Medulla oblongata (tissue), 1 donor: ENCODE measurements around the gene SOX12.

Source experiments
- DNase-seq: peaks from one replicate; pipeline ENCODE4 v3.0.0-alpha.2; 2015; ENCODE audit errors: extremely low spot score

SOX12 gene

DNA sequence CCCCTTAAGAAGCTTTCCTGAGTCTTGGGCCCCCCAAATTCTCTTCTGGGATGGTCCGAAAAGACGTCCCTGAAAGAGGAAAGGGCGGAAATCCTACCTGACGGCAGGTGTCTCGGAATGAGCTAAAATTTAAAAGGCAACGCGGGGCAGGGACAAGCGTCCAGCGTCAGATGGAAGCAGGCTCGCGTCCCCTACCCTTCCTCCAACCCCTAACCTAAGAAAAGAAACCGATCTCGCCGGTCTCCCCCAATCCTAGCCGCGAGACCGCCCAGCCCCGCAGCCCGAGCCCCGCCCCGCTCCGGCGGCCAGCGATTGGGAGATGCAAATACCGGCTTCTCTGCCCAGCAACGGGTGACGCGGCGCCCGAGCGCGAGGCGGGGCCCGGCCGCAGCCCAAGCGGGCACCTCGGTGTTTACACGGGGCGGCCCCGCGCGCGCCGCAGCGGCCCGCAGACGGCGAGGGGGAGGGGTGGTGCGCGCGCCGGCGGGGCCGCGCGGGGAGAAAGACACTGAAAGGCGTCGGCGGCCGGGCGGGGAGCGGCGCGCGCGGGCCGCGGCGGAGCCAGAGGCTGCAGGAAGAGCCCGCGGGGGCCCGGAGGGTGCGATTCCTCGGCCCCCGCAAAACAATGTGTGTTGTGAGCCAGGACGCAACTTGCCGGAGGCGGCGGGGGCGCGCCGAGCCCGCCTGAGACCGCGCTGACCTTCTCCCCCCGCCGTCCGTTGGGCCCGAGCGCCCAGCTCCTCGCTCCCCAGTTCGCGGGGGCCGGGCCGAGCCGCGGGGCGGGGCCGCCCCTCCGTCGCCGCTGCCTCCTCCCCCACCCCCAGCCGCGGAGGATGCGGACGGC is at the start of gene SOX12:
Gene SOX12 (plus strand): TSS at position 508 of the 844 bp plus-strand sequence. CDS start 373 bp downstream, outside the sequence.
- DNase-seq = peak; percentile 97

DNA sequence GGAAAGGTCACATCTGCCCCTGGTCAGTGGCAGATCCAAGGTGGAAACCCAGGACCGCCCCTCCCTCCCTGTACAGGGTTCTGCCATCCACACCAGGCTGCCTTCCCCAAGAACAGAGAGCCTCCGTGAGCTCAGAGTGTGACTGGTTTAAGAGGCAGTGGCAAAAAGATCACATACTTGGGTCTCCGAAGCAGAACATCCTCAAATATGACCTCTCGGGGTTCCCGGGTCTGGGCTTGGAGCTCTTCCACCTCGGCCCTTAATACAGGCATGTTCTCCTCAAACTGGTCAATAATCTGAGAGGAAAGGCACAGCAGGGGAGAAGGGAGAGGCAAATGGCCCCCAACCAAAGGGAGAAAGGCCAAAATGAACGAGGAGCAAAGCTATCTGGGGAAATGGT is 49.6 kb upstream of the SOX12 start:
- no peak for DNase-seq

DNA sequence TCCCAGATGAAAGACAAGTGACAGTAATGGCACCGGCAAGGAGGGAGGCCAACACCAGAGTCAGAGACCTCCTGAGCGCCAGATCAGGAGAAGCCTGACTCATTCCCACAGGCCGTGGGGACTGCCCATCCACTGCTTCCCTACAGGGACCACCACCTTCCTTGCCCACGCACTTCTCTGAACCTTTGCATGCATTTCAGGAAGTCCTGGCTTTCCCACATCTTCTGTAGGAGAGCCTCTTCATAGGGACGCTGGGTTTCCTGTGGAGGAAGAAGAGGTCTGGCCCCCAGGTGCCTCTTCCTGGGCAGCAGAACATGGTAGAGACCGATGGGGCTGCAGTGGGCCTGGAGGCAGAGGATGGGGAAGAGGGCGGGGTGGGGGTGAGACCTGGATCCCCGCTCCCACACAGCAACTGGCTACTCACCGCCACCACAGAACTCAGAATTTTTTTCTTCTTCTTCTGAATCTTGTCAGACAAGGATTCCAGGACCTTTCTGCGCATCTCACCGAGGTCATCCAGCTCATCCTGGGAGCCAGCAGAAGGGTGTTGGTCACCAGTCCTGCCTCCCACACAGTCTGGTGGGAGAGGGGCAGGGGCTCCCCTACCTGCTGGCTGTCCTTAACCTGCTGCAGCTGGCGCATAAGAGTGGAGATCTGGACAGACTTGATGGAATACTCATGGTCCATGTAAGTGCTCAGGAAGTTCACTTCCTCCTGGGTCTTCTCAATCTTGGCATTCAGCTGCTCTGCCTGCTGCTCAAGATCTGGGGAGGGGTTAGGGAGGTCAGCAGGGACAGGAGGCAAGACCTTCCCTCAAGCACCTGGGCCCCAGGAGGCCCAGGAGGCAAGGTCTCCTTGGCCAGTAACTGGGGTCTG is 48.5 kb upstream of the SOX12 start:
- DNase-seq = no peak

DNA sequence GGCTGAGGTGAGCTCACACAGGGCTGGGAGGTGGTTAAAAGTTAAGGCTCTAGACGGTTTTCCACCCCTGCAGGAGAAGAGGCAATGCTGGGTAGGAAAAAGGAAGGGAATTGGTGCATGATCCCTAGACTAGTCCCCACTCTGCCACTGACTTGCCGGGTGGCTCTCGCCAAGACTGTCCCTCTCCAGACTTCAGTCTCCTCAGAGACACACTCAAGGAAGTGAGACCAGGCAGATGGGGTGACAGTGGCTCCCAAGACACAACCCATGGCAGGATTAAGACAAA is 47.9 kb upstream of the SOX12 start:
- no peak for DNase-seq

DNA sequence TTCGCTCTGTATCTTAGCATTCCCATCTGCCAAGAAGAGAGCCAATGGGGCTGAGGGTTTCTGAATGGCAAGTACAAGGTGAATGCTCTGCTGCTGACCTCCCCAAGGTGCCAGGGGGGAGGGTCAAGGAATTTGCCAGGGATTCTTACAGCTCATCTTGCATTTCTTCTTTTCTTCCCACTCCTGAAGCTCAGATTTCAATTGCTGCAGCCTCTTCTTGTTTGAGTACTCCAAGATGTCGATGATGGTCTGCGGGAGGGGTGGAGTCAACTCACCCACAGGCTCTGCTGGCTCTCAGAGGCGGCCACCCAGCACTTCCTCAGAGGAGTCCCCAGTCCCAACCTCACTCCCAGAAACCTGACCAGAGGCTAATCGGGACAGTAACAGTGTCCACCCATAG is 47.2 kb upstream of the SOX12 start:
- DNase-seq = no peak

DNA sequence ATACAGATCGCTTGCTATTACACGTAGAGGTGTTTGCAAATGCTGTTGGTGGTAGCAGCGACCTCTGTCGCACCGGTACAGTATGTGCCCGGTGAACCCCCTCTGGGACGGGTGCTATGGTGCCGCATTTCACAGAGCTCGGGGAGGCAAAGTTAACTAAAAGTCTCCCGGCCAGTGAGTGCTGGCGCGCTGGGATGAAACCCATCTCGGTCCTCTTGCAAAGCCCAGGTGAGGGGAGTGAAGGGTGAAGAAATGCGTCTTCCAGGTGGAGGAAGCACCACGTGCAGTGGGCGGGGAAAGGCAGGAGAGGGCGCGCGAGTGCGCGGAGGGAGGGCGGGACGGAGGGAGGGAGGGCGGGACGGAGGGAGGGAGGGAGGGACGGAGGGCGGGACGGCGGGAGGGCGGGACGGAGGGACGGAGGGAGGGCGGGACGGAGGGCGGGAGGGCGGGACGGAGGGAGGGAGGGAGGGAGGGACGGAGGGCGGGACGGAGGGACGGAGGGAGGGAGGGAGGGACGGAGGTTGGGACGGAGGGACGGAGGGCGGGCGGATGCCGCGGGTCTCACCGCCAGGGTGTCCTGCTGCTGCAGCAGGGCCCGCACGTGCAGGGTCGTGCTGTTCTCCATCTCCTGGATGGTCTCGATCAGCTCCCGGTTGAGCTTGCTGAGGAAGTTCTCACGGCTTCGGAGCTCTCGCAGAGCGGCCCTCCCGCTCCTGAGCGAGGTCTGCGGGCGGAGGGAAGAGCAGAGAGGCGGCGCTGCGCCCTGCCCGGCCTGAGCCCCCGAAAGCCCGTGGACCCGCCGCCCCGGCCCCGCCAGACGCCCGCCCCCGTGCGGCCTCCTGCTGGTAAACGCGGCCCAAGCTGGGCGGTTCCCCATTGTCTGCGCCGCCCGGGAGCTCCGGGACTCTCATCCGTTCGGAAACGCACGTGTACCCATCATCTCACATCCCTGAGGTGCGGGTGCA is 46.5 kb upstream of the SOX12 start:
- no peak for DNase-seq

DNA sequence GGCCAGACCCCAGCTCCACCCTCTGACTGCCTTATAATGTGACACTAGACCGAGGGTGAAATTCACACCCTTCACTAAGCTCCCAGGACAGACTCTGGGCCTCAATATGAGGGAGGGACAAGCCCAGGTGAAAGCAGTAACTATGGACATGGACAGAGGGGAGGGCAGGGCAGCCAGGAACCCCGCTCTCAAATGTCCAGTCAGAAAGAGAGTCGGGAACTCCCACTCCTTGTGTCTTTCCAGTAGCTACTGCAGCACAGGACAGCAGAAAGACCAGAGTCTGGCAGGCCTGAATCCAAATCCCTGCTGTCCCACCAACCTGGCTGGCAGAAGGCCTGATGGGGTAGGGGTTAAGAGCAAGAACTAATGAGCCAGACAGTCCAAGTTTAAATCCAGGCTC is 41.2 kb upstream of the SOX12 start:
- DNase-seq = no peak

DNA sequence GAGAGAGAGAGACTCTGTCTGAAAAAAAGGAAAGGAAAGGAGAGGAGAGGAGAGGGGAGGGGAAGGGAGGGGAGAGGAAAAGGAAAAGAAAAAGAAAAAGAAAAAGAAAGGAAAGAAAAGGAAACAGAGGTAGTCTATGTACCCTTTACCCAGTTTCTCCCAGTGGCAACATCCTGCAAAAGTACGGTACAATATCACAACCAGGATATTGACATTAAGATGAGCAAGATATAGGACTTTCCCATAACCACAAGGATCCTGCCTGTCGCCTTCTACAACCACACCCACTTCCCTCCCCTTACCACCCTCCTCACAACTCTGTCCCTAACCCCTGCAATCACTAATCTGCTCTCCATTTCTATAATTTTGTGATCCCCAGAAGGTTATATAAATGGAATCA is 38.8 kb upstream of the SOX12 start:
- no peak for DNase-seq

DNA sequence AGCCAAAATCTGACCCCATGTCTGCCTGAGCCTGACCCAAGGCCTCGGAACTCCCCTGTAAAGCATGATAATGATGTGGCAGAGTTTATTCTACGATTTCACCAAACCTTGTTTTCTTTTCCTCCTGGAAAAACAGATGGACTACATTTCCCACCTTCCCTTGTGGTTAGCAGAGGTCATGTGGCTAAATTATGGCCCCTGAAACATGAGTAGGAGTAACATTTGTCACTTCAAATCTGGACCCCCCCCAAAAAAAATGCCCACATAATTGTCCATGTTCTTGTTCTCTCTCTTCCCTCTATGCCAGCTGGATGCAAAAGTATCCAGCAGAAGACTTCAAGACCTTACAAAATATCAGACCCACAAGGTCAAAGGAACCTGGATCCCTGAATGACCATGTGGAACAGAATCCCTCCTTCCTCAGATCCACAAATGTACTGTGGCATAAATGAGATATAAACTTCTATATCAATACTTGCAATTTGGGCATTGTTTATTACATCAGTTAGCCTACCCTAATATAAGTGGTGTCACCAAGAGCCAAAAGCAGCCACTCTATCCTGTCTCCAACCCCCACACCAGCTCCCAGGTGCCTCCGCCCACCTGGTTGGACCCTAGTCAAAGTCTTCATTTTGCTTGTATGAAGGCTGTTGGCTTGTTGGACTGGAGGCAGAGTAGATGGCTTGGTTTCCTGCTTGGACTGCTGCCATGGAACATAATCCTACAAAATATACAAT is 36.2 kb upstream of the SOX12 start:
- DNase-seq = no peak

DNA sequence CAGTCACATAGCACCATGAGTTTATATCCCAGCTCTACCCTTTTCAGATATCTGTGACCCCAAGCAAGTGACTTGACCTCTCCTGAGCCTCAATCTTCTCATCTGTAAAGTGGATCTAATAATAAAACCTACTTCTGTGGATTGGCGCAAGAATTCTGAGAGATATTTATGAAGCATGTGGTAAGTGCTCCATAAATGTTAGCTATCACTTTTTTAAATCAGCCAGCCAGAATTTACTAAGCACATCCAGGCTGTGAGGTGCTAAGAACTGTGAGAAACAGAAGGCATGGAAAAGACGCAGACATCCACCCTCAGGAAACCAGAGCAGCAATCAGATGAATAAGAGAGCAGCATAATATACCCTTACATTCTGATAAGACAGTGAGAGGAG is 35.7 kb upstream of the SOX12 start:
- no peak for DNase-seq

DNA sequence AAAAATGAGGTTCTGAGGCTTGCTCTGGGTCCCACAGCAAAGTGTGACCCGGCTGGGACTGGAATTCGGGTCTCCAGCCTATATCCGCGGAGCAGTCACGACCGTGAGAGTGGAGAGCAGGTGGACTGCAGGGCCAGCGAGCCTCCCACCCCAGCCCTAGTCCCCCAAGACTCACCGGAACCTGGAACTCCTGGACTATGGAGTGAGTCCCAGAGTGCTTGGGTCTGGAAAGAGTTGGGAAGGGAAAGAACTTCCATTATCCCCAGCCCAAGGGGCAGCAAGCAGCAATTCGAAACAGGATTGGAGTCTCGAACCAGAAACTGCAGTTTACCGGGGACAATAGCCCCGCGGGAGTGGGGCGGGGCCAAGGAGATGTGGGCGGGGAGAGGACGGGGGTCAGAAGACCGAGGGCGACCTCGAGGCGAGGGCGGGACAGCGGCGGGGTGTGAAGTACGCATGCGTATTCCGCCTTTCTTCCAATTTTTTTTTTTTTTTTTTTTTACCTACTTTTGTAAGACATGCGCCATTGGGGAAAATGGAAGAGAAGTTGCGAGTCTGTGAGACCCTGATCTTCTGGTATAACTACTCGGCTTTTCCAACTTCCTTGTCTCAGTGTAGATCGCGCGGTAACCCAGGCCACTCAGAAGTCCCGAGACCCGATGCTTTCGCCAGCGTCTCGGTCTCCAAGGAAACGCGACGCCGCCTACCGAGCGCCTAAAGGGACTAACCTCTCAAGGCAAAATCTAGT is 35.1 kb upstream of the SOX12 start, which contains the start of gene C20orf96:
Gene C20orf96 (minus strand): TSS at position 667 of the 748 bp plus-strand sequence. CDS start 140 bp downstream, at position 527.
- peak; percentile 95 for DNase-seq

DNA sequence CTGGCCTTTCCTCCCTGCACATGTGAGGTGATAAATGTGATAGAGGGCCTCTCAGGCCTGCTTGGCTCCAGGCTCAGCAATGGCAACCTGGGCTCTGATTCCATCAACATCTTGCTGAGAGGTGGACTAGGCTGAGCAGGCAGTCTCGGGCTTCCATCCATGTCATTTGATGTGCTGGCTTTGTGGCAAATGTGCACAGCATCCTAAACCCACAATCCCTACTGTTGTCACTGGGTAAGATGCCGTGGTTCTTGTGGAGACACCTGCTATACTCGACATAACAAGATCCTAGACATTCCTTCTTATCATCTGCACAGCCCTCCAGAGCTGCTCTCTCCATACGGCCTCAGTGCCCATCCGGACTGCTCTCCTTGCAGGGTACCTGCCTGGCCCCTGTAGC is 30.8 kb upstream of the SOX12 start:
- DNase-seq = no peak

DNA sequence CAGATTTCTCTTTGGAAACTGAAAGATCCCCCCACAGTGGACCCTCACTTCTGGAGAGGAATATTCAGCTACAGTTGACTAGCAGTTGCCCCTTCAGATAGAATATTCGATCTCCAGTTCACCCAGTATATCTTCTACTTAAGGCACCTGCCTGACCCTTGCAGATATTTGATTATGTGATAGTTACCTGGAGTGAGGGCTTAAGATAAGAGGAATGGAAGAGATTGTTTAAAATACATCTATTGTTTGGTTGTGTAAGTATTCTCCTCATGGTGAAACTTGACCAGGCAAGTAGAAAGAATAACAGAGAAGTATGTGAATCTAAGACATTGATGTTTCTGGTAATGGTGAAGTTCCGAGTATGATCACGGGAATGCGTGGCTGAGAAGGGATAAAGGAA is 29.5 kb upstream of the SOX12 start:
- DNase-seq = no peak

DNA sequence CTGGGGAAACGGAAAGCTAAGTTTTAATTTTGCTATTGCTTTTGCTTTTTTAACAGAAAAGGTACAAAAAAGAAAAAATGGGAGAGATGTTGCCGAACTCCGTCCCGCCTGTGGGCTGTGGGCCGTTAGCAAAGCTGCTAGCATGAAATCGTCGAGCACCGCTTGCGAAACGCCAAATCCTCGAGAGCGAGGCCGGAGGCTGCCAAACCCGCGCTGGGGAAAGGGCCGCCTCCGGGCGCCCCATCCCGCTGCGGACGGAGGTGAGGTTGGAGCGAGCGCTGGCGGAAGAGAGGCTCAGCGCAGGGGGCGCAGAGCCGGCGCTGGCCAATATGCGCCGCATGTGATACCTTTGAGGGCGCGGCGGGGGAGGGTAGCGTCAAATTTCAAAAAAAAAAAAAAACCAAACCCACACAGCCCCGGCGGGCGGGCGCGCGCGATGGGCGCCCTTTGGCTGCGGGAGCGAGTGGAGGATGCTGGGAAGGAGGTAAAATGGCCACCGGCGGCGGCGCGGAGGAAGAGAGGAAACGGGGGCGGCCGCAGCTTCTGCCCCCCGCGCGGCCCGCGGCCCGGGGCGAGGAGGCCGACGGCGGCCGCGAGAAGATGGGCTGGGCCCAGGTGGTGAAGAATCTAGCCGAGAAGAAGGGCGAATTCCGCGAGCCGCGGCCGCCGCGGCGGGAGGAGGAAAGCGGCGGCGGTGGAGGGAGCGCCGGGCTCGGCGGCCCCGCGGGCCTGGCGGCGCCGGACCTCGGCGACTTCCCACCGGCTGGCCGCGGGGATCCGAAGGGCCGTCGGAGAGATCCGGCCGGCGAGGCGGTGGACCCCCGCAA is 28.0 kb upstream of the SOX12 start, which contains the start of gene ZCCHC3:
Gene ZCCHC3 (plus strand): TSS at position 473 of the 827 bp plus-strand sequence. CDS start 17 bp downstream, at position 490.
- peak; percentile 79 for DNase-seq

DNA sequence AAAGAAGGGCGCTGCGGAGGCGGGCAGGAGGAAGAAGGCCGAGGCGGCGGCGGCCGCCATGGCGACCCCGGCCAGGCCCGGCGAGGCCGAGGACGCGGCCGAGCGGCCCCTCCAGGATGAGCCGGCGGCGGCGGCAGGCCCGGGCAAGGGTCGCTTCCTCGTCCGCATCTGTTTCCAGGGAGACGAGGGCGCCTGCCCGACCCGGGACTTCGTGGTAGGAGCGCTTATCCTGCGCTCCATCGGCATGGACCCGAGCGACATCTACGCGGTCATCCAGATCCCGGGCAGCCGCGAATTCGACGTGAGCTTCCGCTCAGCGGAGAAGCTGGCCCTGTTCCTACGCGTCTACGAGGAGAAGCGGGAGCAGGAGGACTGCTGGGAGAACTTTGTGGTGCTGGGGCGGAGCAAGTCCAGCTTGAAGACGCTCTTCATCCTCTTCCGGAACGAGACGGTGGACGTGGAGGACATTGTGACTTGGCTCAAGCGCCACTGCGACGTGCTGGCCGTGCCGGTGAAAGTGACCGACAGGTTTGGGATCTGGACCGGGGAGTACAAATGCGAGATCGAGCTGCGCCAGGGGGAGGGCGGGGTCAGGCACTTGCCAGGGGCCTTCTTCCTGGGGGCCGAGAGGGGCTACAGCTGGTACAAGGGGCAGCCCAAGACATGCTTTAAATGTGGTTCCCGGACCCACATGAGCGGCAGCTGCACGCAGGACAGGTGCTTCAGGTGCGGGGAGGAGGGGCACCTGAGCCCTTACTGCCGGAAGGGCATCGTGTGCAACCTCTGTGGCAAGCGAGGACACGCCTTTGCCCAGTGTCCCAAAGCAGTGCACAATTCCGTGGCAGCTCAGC is 27.2 kb upstream of the SOX12 start:
- DNase-seq = peak; percentile 68

DNA sequence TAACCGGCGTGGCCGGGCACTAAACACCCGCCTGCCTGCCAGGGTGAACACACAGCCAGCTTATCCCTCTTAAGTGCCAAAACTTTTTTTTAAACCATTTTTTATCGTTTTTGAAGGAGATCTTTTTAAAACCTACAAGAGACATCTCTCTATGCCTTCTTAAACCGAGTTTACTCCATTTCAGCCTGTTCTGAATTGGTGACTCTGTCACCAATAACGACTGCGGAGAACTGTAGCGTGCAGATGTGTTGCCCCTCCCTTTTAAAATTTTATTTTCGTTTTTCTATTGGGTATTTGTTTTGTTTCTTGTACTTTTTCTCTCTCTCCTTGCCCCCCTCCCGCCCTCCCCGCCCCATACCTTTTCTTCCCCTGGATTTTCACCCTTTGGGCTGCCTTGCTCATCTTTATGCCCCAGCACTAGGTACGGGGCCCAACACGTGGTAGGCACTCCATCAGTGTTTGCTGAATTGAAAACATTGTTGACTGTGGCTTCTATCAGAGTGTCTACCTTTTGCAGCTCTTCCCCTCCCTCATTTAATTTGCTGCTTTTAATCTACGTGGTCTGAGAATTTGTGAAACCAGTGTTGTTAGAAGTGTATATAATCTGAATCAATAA is 26.5 kb upstream of the SOX12 start:
- DNase-seq = no peak

DNA sequence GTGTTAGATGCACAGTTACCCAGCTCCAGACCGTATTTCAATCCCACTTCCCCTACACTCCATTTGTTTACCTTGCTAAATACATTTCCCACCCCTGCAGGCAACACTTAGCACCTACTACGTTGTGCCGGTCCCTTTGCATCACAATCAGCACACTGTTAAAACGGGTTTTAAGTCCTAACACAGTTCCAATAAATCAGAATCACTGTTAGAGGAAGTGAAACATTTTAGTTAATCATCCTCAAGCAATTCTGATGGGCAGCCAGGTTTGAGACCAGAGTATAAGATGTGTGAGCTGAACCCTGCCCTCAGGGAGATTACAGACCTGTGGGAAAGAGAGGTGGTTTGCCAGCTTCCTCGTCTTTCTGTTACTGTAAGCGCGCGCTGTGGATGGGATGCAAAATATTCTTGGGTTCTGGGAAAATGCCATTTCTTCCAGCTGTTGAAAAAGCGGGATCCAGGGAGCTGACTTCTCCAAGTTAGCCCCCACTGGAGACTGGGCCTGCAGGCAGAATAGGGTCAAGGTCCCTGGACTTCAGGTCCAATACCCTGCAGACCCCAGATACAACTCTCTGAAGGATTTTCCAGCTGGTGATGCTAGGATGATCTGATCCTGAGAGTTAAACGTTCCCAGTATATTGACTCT is 24.9 kb upstream of the SOX12 start:
- no peak for DNase-seq
